Measurements from ENCODE around the gene MSI2.

The MSI2 gene

DNA sequence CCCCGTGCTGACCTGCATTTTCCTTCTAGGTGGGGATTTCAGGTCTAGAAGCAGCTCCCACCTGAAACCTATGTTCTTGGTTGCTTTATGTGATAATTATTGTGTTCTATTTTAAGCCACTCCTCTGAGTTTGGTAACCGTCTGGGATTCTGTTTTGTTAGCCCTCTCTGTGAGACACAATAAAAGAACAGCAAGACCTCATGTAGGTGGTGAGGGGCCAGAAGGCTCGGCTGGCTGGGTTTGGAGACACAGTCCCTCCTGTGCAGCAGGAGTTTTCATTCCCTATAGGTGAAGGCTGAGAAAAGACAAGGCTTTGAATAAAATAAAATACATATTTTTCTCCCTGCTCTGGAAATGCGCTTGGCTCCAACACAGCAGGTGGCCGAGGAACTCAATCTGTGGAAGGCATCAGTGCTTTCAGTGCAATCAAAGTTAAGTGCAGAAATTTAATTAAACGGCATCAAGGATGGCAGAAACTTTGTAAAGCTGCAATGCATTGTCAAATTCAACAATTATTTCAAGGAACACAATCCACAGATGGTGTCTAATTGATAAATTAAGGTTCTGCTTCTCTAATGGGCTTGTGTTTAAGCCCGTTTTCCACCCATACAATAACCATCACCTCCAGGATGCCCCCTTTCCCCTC lies 107.8 kb downstream of the MSI2 start:
- no peak for DNase-seq (ENCODE audit: low read depth in 1 of 2, low spot score in 1 of 2)

DNA sequence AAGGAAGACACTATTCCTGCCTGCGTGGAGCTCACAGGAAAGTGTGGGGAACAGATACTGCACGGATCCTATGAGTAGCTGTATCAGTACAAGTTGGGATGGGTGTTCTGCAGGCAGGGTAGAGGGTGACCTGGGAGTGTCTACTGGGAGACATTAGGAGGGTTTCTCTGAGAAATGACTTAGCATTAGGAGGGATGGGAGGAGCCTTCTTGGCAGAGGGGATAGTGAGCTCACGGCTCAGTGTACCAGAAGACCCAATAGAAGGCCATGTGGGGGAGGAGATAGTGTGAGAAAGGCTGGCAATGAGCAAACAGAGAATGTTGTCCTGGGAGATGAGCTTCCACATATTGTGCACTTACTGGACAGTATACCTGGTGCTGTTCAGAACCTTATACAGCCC lies 109.1 kb downstream of the MSI2 start:
- no peak for DNase-seq (ENCODE audit: low read depth in 1 of 2, low spot score in 1 of 2)

- DNase-seq (ENCODE audit: low read depth in 1 of 2, low spot score in 1 of 2) = no peak
Observed at GRCh38 chr17:57366177-57366557, 109.8 kb downstream of the MSI2 start.

DNA sequence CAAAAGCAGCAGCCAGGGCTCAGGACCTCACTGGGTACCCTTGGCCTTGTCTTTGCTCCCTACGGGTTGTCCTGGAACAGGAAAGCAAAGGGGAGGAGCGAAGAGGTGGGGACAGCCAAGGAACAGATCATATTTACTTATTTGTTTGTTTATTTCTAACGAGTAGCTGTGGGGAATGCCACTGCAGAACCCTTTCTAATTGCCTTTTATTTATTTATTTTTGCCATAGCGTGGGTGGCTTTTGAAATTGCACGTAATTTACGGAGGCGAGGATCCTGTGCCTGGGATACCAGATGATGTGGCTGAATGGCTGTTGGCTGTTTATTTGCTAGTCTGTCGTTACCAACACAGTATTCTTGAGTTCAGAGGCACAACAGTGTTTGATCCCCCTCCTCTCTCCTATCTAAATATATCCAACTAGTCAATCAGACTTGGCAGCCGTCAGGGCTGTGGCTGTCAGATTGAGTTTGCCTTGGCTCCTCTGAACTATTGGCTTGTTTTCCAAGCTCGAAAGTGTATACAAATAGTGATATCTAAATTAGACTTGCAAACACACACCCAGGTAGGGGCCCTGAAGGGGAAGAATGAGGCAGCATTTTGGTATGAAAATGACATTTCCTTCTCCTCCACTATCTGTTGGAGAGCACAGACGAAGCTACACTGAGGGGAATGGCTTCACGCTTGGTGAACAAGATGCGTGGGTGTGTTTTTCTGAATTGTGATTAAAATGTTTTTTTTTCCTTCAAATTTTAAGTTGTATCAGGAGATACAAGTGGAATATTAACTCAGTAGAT lies 110.4 kb downstream of the MSI2 start:
- DNase-seq (ENCODE audit: low read depth in 1 of 2, low spot score in 1 of 2) = no peak

- DNase-seq (ENCODE audit: low read depth in 1 of 2, low spot score in 1 of 2) = no peak
Observed at GRCh38 chr17:57368637-57369336, 112.5 kb downstream of the MSI2 start.

DNA sequence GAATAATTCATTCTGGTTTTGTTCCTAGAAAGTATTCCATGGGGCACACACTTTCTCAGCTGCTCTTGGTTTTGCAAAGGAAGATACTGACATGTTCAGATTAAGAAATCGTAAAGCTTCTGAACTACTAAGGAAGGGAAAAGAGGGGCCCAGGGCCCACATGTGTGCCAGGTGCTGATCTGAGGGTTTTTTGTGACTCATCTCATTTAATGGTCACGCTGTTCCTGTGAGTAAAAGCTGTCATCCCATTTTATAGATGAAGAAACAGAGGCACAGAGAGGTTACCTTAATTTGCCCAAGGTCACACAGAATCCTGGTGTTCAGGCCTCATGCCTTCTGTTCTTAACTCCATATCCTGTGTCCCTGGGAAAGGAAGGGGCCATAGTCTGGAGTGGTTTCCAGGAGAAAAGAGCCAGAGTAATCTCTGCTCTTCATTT lies 113.2 kb downstream of the MSI2 start:
- DNase-seq (ENCODE audit: low read depth in 1 of 2, low spot score in 1 of 2) = no peak

- no peak for DNase-seq (ENCODE audit: low read depth in 1 of 2, low spot score in 1 of 2)
Observed at GRCh38 chr17:57370037-57370581, 113.8 kb downstream of the MSI2 start.

- no peak for DNase-seq (ENCODE audit: low read depth in 1 of 2, low spot score in 1 of 2)
Observed at GRCh38 chr17:57370619-57371018, 114.3 kb downstream of the MSI2 start.

DNA sequence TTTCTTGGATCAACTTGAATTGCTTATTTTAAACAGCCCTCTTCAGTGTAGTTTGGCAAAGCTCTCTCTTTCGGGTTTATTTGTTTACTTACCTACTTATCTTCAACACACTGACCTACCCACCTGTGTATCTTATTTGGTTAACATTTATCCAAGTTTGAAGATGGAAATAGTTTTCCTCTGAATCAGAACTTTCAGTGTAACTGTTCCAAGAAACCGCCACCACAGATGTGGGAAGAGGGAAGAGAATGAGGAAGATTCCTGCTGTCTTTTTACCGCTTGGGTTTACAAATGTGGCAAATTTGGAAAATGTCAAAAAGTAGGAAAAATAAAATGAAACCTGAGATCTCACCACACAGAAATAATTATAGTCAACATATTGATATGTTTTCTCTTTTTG lies 115.8 kb downstream of the MSI2 start:
- DNase-seq (ENCODE audit: low read depth in 1 of 2, low spot score in 1 of 2) = no peak

GRCh38 chr17:57373048-57373447 lies 116.7 kb downstream of the MSI2 start:
- no peak for DNase-seq (ENCODE audit: low read depth in 1 of 2, low spot score in 1 of 2)

- DNase-seq (ENCODE audit: low read depth in 1 of 2, low spot score in 1 of 2) = no peak
Observed at GRCh38 chr17:57373756-57374155, 117.4 kb downstream of the MSI2 start.

GRCh38 chr17:57375040-57375769 lies 118.9 kb downstream of the MSI2 start:
- DNase-seq (ENCODE audit: low read depth in 1 of 2, low spot score in 1 of 2) = no peak

GRCh38 chr17:57375770-57376225 lies 119.5 kb downstream of the MSI2 start:
- no peak for DNase-seq (ENCODE audit: low read depth in 1 of 2, low spot score in 1 of 2)

GRCh38 chr17:57377094-57377493 lies 120.8 kb downstream of the MSI2 start:
- DNase-seq (ENCODE audit: low read depth in 1 of 2, low spot score in 1 of 2) = no peak

DNA sequence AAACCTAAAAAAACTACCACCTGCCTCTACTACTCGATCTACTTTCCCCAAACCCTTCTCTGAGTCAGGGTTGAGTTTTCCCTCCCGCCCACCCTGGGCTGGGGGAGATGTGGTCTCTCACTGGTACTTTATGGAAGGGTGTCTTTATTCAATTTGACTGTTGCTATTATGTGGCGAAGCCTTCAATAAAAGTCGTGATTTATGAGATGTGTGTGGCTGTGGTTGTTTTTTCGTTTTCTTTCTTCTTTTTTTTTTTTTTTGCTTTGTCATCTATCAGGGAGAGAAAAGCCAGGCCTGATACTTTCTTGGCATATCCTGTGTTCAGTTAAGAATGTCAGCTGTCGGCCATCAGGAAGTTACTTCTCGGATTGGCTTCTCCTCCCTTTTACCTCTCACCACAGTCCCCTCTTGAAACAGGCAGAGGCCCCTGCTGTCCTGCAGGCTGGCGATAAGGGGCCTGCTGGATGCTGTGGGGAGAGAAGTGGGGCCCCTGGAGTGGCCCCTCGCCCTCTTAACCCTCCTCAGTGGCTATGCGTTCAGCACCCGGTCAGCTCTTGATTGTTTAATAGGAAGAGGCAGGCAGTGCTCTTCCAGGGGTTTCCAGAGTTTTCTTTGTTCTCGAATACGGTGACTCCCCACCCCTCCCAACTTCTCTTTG lies 123.0 kb downstream of the MSI2 start:
- DNase-seq (ENCODE audit: low read depth in 1 of 2, low spot score in 1 of 2) = no peak

DNA sequence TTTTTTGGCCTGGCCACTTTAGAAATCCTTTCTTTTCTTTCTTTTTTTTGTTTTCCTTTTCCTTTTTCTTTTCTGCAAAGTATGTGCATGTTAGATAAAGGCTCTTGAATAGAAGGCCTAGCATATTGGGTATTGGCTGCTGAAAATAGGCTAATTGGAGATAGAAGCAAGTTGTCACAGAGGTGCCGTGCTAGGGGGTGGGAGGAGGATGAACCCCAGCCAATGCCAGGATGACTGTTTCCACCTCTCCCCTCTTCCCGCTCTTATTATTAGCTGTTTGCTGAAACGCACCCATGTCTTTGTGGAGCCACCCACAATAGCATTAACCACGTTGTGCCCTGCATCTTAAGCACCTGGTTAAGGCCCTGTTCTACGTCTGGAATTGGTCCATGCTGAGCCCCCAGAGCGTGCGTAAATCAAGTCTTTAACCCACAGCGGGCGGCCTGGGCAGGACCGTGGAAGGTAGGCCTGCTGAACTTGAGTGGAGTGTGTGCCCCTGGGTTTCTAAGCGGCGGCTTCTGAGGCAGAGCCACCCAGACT lies 123.6 kb downstream of the MSI2 start:
- no peak for DNase-seq (ENCODE audit: low read depth in 1 of 2, low spot score in 1 of 2)

DNA sequence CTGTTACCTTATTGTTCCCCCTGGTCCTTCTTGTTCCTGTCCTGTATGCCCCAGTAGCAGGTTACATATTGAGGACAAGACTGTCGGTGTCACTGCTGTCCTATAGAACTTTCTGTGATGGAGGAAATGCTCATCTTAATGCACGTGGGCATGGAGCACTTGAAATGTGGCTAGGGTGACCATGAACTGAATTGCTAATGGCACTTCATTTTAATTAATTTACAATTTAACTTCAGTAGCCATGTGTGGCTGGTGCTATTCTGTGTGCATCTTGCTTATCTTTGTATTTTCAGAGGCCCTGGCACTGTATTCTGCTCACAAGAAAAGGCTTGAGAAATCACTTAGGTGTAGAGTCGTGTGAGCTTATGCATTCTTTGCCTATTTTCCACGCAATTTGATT lies 125.2 kb downstream of the MSI2 start:
- DNase-seq (ENCODE audit: low read depth in 1 of 2, low spot score in 1 of 2) = no peak

GRCh38 chr17:57384219-57384618 lies 127.9 kb downstream of the MSI2 start:
- DNase-seq (ENCODE audit: low read depth in 1 of 2, low spot score in 1 of 2) = no peak

DNA sequence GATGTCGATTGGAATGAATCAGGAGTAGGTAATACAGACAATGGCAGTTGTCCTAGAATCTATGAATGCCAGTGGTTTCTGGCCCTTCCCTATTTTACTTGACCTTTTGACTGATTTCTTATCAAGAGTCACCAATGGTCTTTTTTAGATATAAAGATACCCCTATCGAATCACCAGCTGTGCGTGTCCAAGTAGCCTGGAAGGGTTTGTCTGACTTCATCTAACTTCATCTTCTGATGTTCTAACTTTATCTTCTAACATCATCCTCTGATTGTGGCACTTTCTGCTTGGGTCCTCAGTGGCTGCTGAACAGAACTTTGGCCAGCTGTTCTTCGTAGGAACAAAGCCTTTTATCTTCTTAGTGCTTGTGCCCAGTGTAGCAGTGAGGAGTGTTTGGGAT lies 129.7 kb downstream of the MSI2 start:
- DNase-seq (ENCODE audit: low read depth in 1 of 2, low spot score in 1 of 2) = no peak

DNA sequence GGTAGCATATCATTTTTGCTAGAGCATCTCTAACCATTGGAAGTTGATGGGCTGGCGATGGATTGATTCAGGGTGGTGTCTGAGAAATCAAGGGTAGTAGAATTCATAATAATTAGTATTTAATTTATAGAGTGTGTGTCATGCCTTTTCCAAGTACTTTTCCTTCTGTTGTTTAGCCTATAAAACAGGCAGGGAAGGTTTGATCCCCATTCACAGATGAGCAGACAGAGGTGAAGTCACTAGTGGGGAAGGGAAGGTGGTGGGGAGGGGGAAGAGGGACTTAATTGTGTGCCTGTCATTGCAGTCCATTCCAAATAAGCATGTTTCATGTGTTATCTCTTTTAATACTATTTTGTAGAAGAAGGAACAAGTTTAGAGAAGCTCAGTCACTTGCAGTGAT lies 131.3 kb downstream of the MSI2 start:
- DNase-seq (ENCODE audit: low read depth in 1 of 2, low spot score in 1 of 2) = no peak

Data from activated CD4-positive, alpha-beta T cell treated with anti-CD3 and anti-CD28 coated beads, Interleukin-2, amount 50 U/mL, for 24 hours (primary cell).